K562 (cell line): ENCODE measurements around the gene PNPLA7. TPM values are rescaled to one million over a fixed set of nuclear protein-coding genes. Genes with fewer than 3 reads are reported as not detected.

Experiments used
- ATAC-seq: fragments of 200-7000 bp; cut with Tn5 transposase; 3 replicates; pipeline ENCODE4 v1.9.1; 2020; ENCODE audit warnings: moderate library complexity
- BruUV-seq: library from RNA; stranded (reverse); fragments of 400-500 nt; replicated peaks from 2 replicates; lab custom pipeline; 2021; lab: Mats Ljungman, UMichigan
- CTCF ChIA-PET: fragments of 300-600 bp; formaldehyde crosslinking; extraction: SDS; loops from one replicate; lab custom pipeline; 2021; ENCODE audit warnings: low intra/inter-chr PET ratio; lab: Yijun Ruan, JAX
- POLR2A ChIA-PET: fragments of 300-600, 350-650 bp; sonication (Branson Sonifier 250); formaldehyde crosslinking; extraction: SDS; loops from one replicate; lab custom pipeline; 2021; ENCODE audit warnings: antibody characterized with exemption, inconsistent platforms; lab: Yijun Ruan, JAX
- DNase-seq, 4 experiments: peaks; one replicate each; pipeline versions ENCODE4 v3.0.0 to v3.0.0-alpha.2; 2011 to 2018; ENCODE audit warnings: low spot score in 3 of 4, mixed read lengths in 3 of 4; ENCODE audit errors: extremely low read depth in 1 of 4
- FAIRE-seq: peaks from 2 replicates; lab custom pipeline; 2011; peaks lifted over from hg19 to GRCh38; lab: Jason Lieb, UNC
- H2AFZ ChIP-seq: 2 replicates; pipeline ENCODE4 v1.6.0; 2011; ENCODE audit warnings: low read depth, low read length, control low read depth, inconsistent platforms
- H3K27ac ChIP-seq: fragments of 200-600 bp; 3 replicates; pipeline ENCODE4 v1.8.0; 2011; ENCODE audit warnings: low read depth, mild to moderate bottlenecking, control low read depth, inconsistent platforms, low read length, moderate library complexity, mixed read lengths; ENCODE audit errors: extremely low read depth
- H3K27me3 ChIP-seq, 2 experiments: fragments of 300-600 bp in 1 of 2; 2 replicates in 1 of 2; 3 replicates in 1 of 2; pipeline versions ENCODE4 v1.6.0 to v1.8.0; 2011; ENCODE audit warnings: inconsistent platforms in 2 of 2, low read length in 2 of 2, mild to moderate bottlenecking in 1 of 2, mixed read lengths in 1 of 2, moderate library complexity in 1 of 2; ENCODE audit not compliant: control insufficient read depth in 2 of 2, insufficient read depth in 2 of 2
- H3K36me3 ChIP-seq: fragments of 300-600 bp; 3 replicates; pipeline ENCODE4 v1.8.0; 2011; ENCODE audit warnings: mild to moderate bottlenecking, low read length, inconsistent platforms; ENCODE audit not compliant: control insufficient read depth, insufficient read depth
- H3K4me1 ChIP-seq, 2 experiments: fragments of 200-600 bp in 1 of 2; replicated peaks in 1 of 2; 2 replicates in 1 of 2; 3 replicates in 1 of 2; pipeline versions ENCODE4 v1.5.1 to v1.8.0; 2011; ENCODE audit warnings: inconsistent platforms in 2 of 2, low read length in 2 of 2, mild to moderate bottlenecking in 1 of 2, mixed read lengths in 1 of 2, moderate library complexity in 1 of 2; ENCODE audit not compliant: control insufficient read depth in 2 of 2, insufficient read depth in 2 of 2
- H3K4me2 ChIP-seq: 2 replicates; pipeline ENCODE4 v1.6.1; 2011; ENCODE audit warnings: low read length, control low read depth, inconsistent platforms, mixed read lengths; ENCODE audit not compliant: insufficient read depth
- H3K4me3 ChIP-seq: fragments of 200-600 bp; sonication (generic), shearing (Covaris generic); 2 replicates; pipeline ENCODE4 v1.5.1; 2016; ENCODE audit warnings: control low read depth, inconsistent platforms
- H3K79me2 ChIP-seq: fragments of 200-600 bp; 3 replicates; pipeline ENCODE4 v1.8.0; 2011; ENCODE audit warnings: low read length, inconsistent platforms; ENCODE audit not compliant: control insufficient read depth, insufficient read depth
- H3K9ac ChIP-seq, 2 experiments: 2 replicates each; pipeline versions ENCODE4 v1.6.0 to v1.6.1; 2011; ENCODE audit warnings: low read depth in 2 of 2, low read length in 2 of 2, control low read depth in 1 of 2, inconsistent platforms in 1 of 2, mild to moderate bottlenecking in 1 of 2, mixed read lengths in 1 of 2; ENCODE audit not compliant: insufficient read depth in 1 of 2
- H3K9me1 ChIP-seq: one replicate; pipeline ENCODE4 v1.6.0; 2011; ENCODE audit warnings: inconsistent platforms, mild to moderate bottlenecking, low read length, moderate library complexity; ENCODE audit not compliant: control insufficient read depth, insufficient read depth
- H3K9me3 ChIP-seq: replicated peaks from 2 replicates; pipeline ENCODE4 v1.5.1; 2011; ENCODE audit warnings: low read depth, low read length, inconsistent platforms; ENCODE audit not compliant: control insufficient read depth, insufficient read depth
- H4K20me1 ChIP-seq: replicated peaks from 2 replicates; pipeline ENCODE4 v1.6.1; 2011; ENCODE audit warnings: low read length, inconsistent platforms, mixed read lengths; ENCODE audit not compliant: control insufficient read depth, insufficient read depth
- CBX8 ChIP-seq: fragments of 200-600 bp; sonication (generic); IDR thresholded peaks from 2 replicates; pipeline ENCODE4 v1.6.1; 2012; ENCODE audit warnings: borderline replicate concordance, mixed run types, low read depth, mild to moderate bottlenecking, moderate library complexity, mixed read lengths, low read length, control low read depth, inconsistent platforms; ENCODE audit not compliant: poor library complexity, severe bottlenecking; ENCODE audit errors: extremely low read depth
- DDX20 ChIP-seq: fragments of 450-650 bp; IDR thresholded peaks from 2 replicates; pipeline ENCODE4 v1.6.1; 2016; ENCODE audit warnings: missing genetic modification characterization, low read depth, mild to moderate bottlenecking, missing compliant biosample characterization, moderate library complexity
- MAFK ChIP-seq: IDR thresholded peaks from 2 replicates; pipeline ENCODE4 v1.6.1; 2011; ENCODE audit warnings: low read length, improper control_type of control experiment
- MLLT1 ChIP-seq, 2 experiments: fragments of 450-650 bp; IDR thresholded peaks; 2 replicates each; pipeline ENCODE4 v1.6.1; 2016
- MTA1 ChIP-seq: fragments of 450-650 bp; IDR thresholded peaks from 2 replicates; pipeline ENCODE4 v1.6.1; 2017; ENCODE audit warnings: borderline replicate concordance
- RB1 ChIP-seq: fragments of 450-650 bp; IDR thresholded peaks from 2 replicates; pipeline ENCODE4 v1.6.1; 2017; ENCODE audit warnings: low read depth, mild to moderate bottlenecking
- RBFOX2 ChIP-seq: fragments of 200-400 bp; formaldehyde crosslinking; IDR thresholded peaks from 2 replicates; pipeline ENCODE4 v1.6.1; 2017; ENCODE audit warnings: low read depth, mild to moderate bottlenecking, low read length, moderate library complexity
- ZBTB33 ChIP-seq: sonication (generic); formaldehyde crosslinking; IDR thresholded peaks from 2 replicates; pipeline ENCODE4 v1.8.1; 2023; ENCODE audit warnings: mild to moderate bottlenecking, missing genetic modification reagents
- ZBTB8A ChIP-seq: fragments of 450-650 bp; IDR thresholded peaks from 2 replicates; pipeline ENCODE4 v1.6.1; 2018; ENCODE audit warnings: mild to moderate bottlenecking, moderate library complexity; ENCODE audit not compliant: partially characterized antibody
- ZEB2 ChIP-seq: fragments of 450-650 bp; IDR thresholded peaks from 2 replicates; pipeline ENCODE4 v1.6.1; 2016
- ZMIZ1 ChIP-seq, 2 experiments: fragments of 150-350 bp in 1 of 2; IDR thresholded peaks; 2 replicates each; pipeline ENCODE4 v1.6.1; 2012 to 2016; ENCODE audit warnings: low read depth in 2 of 2, low read length in 2 of 2, mild to moderate bottlenecking in 1 of 2, moderate library complexity in 1 of 2
- WGBS: fragments of 100-300 bp; shearing (Covaris generic); methylation state at CpG from one replicate; pipeline ENCODE4 v1.1.6; 2016; ENCODE audit warnings: low coverage, mixed read lengths; ENCODE audit not compliant: insufficient coverage; ENCODE audit errors: missing lambda C conversion rate; 5-methylcytosine and 5-hydroxymethylcytosine counted together
- in situ Hi-C: fragments of 300-500 bp; cut with MboI; formaldehyde crosslinking; loops from 4 replicates; pipeline ENCODE4 v1.15.0; 2018; ENCODE audit warnings: inconsistent platforms, mixed read lengths
- intact Hi-C: fragments of 100-400 bp; cut with micrococcal nuclease; formaldehyde crosslinking; loops from 2 replicates; pipeline ENCODE4 v1.14.2; 2022
- polyA plus RNA-seq, 8 experiments: library from polyadenylated mRNA; depleted of rRNA in 4 of 8; stranded (reverse) in 5 of 8; unstranded in 3 of 8; fragments of >200 nt; fragmentation: Nextera tagmentation in 2 of 8; fragmentation: Illumina TruSeq in 1 of 8; extraction: Ambion mirVana in 2 of 8; extraction: Trizol in 1 of 8; gene quantifications; 2 replicates each; pipeline versions ENCODE4 v1.2.1 to v1.2.3, GENCODE V29; 2011 to 2014; ENCODE audit warnings: inconsistent platforms in 1 of 8, missing spikeins in 1 of 8
- total RNA-seq, 7 experiments: library from RNA; depleted of rRNA in 6 of 7; stranded (reverse); fragments of >200 nt in 6 of 7; fragmentation: Illumina TruSeq in 2 of 7; extraction: Trizol in 2 of 7; gene quantifications; 2 replicates each; pipeline versions ENCODE4 v1.2.1 to v1.2.3, GENCODE V29; 2011 to 2021; ENCODE audit warnings: low replicate concordance in 1 of 7

PNPLA7 gene
- total and polyA plus RNA-seq, 9 of the 15 experiments (the other 6 are each of a cell fraction or from before 2014, with no cell fraction given): 0.01 to 0.85 (median 0.19) TPM; not detected in 1

GRCh38 chr9:137581361-137582285, 31.4 kb upstream of the PNPLA7 start:
- H3K27me3 ChIP-seq: no peaks in the 10 kb centered on the region
- no peaks in the 10 kb centered on the region for H3K9me3 ChIP-seq
- peak overlapping the region in 1 of 2 experiments; percentile 80; a peak in 2 of 4 replicates for H3K9ac ChIP-seq
- H3K79me2 ChIP-seq: peaks cover 21% of the 10 kb centered on the region
- FAIRE-seq (no peak), ATAC-seq (no peak), DNase-seq (no peak)
- 85% methylated on average over 20 of the region's 22 CpGs for WGBS
- H3K4me3 ChIP-seq: no peak overlapping the region
- H4K20me1 ChIP-seq: peaks cover 4% of the 10 kb centered on the region; the same call in 1 of the 2 replicates
- peaks cover 11 to 54% of the 10 kb centered on the region in 2 experiments for H3K4me1 ChIP-seq
- ChIA-PET POLR2A (interaction anchor here (0.6 to 1.5 kb wide), 5 partner anchors 9 to 315 kb away, joined by 3 to 5 read pairs (median 4); partner anchors contain the start of gene ZMYND19), CTCF (no interaction called here)
- no peak overlapping the region for H3K27ac ChIP-seq
- H3K9me1 ChIP-seq: peaks cover 8% of the 10 kb centered on the region
- H2AFZ ChIP-seq: no peak overlapping the region
- no peak overlapping the region for H3K4me2 ChIP-seq
- intact Hi-C loops (loop anchor here (10.0 kb wide), 1 partner anchor 93 kb away; no protein-coding TSS in a partner anchor), in situ Hi-C loops (no loop called here)
- peaks cover 75% of the 10 kb centered on the region; the same call in 2 of the 3 replicates for H3K36me3 ChIP-seq
- no TSS peak for BruUV-seq
- TF ChIP-seq RBFOX2 (peak; percentile 23; the same call in 1 of the 2 replicates), RB1 (no peak), DDX20 (tag) (no peak), ZBTB8A (no peak), ZEB2 (no peak), CBX8 (no peak), ZMIZ1 (IDR thresholded peaks at IDR 0.05; ENCODE audit: low read depth in 2 of 2, low read length in 2 of 2) (no peak), MAFK (no peak), MLLT1 (IDR thresholded peaks at IDR 0.05) (no peak), MTA1 (no peak), ZBTB33 (peak; percentile 66)
